H9 (cell line): ENCODE data around the gene UCK1. TPM values are rescaled to one million over a fixed set of nuclear protein-coding genes. Genes with fewer than 3 reads are reported as not detected.

ENCODE experiments used
- DNase-seq: peaks from one replicate; pipeline ENCODE4 v3.0.0-alpha.2; 2017
- H2AFZ ChIP-seq: one replicate; pipeline ENCODE4 v1.6.1; 2013; ENCODE audit warnings: mild to moderate bottlenecking, low read length, control low read depth, moderate library complexity
- H2AK5ac ChIP-seq: 2 replicates; pipeline ENCODE4 v1.6.1; 2013; ENCODE audit warnings: low read length, control low read depth, mixed read lengths; ENCODE audit not compliant: insufficient read length
- H2BK120ac ChIP-seq: one replicate; pipeline ENCODE4 v1.6.1; 2013; ENCODE audit warnings: low read depth, mild to moderate bottlenecking, low read length, control low read depth, inconsistent platforms; ENCODE audit not compliant: poor library complexity, severe bottlenecking
- H2BK12ac ChIP-seq: 2 replicates; pipeline ENCODE4 v1.6.1; 2013; ENCODE audit warnings: low read length, control low read depth, mixed read lengths, low read depth; ENCODE audit not compliant: insufficient read length
- H2BK15ac ChIP-seq: 2 replicates; pipeline ENCODE4 v1.6.1; 2013; ENCODE audit warnings: low read depth, low read length, control low read depth
- H2BK20ac ChIP-seq: one replicate; pipeline ENCODE4 v1.6.1; 2013; ENCODE audit warnings: low read depth, mild to moderate bottlenecking, low read length, control low read depth, inconsistent platforms; ENCODE audit not compliant: poor library complexity, severe bottlenecking
- H2BK5ac ChIP-seq: 2 replicates; pipeline ENCODE4 v1.6.1; 2013; ENCODE audit warnings: low read length, control low read depth, mixed read lengths; ENCODE audit not compliant: insufficient read length
- H3K14ac ChIP-seq: 2 replicates; pipeline ENCODE4 v1.6.1; 2013; ENCODE audit warnings: low read length, control low read depth; ENCODE audit not compliant: insufficient read depth
- H3K18ac ChIP-seq: 2 replicates; pipeline ENCODE4 v1.6.1; 2013; ENCODE audit warnings: low read depth, mild to moderate bottlenecking, mixed read lengths, low read length, control low read depth; ENCODE audit not compliant: insufficient read length
- H3K23ac ChIP-seq: 2 replicates; pipeline ENCODE4 v1.6.1; 2013; ENCODE audit warnings: low read length, control low read depth, mixed read lengths, low read depth; ENCODE audit not compliant: insufficient read length
- H3K23me2 ChIP-seq: 2 replicates; pipeline ENCODE4 v1.6.1; 2013; ENCODE audit warnings: low read depth, mild to moderate bottlenecking, mixed read lengths, low read length, control low read depth; ENCODE audit not compliant: insufficient read length, poor library complexity, severe bottlenecking
- H3K27ac ChIP-seq: 2 replicates; pipeline ENCODE4 v1.5.1; 2013; ENCODE audit warnings: low read length, control low read depth, mixed read lengths, low read depth; ENCODE audit not compliant: insufficient read length
- H3K27me3 ChIP-seq: 2 replicates; pipeline ENCODE4 v1.6.1; 2013; ENCODE audit warnings: low read length, control low read depth, inconsistent platforms; ENCODE audit not compliant: insufficient read depth
- H3K4ac ChIP-seq: 2 replicates; pipeline ENCODE4 v1.6.1; 2013; ENCODE audit warnings: low read depth, mild to moderate bottlenecking, control low read depth, inconsistent platforms, low read length, moderate library complexity
- H3K4me1 ChIP-seq: 2 replicates; pipeline ENCODE4 v1.6.1; 2013; ENCODE audit warnings: low read length, control low read depth, inconsistent platforms; ENCODE audit not compliant: insufficient read depth
- H3K4me2 ChIP-seq: 2 replicates; pipeline ENCODE4 v1.6.1; 2013; ENCODE audit warnings: low read length, control low read depth, mixed read lengths; ENCODE audit not compliant: insufficient read length, insufficient read depth
- H3K56ac ChIP-seq: 2 replicates; pipeline ENCODE4 v1.6.1; 2013; ENCODE audit warnings: low read depth, mild to moderate bottlenecking, mixed read lengths, low read length, control low read depth; ENCODE audit not compliant: insufficient read length
- H3K79me1 ChIP-seq: 2 replicates; pipeline ENCODE4 v1.6.1; 2013; ENCODE audit warnings: low read depth, mild to moderate bottlenecking, moderate library complexity, low read length, control low read depth, inconsistent platforms; ENCODE audit not compliant: insufficient read depth, poor library complexity, severe bottlenecking
- H3K79me2 ChIP-seq: 2 replicates; pipeline ENCODE4 v1.6.1; 2013; ENCODE audit warnings: low read length, control low read depth, inconsistent platforms; ENCODE audit not compliant: insufficient read depth
- H3K9ac ChIP-seq: 2 replicates; pipeline ENCODE4 v1.6.1; 2013; ENCODE audit warnings: low read length, control low read depth, mixed read lengths; ENCODE audit not compliant: insufficient read length; ENCODE audit errors: extremely low read depth
- H3K9me3 ChIP-seq: one replicate; pipeline ENCODE4 v1.6.1; 2013; ENCODE audit warnings: low read depth, low read length, inconsistent platforms; ENCODE audit not compliant: control insufficient read depth
- H3T11ph ChIP-seq: one replicate; pipeline ENCODE4 v1.6.1; 2013; ENCODE audit warnings: mild to moderate bottlenecking, low read length, control low read depth, inconsistent platforms
- H4K20me1 ChIP-seq: one replicate; pipeline ENCODE4 v1.6.1; 2013; ENCODE audit not compliant: control insufficient read depth, insufficient read length, insufficient read depth
- H4K5ac ChIP-seq: 2 replicates; pipeline ENCODE4 v1.6.1; 2013; ENCODE audit warnings: low read depth, mild to moderate bottlenecking, mixed read lengths, low read length, control low read depth; ENCODE audit not compliant: insufficient read length
- H4K8ac ChIP-seq: replicated peaks from 2 replicates; pipeline ENCODE4 v1.6.1; 2013; ENCODE audit warnings: low read length, control low read depth, mixed read lengths, low read depth; ENCODE audit not compliant: insufficient read length
- H4K91ac ChIP-seq: 2 replicates; pipeline ENCODE4 v1.6.1; 2013; ENCODE audit warnings: low read depth, mild to moderate bottlenecking, moderate library complexity, mixed read lengths, low read length, control low read depth; ENCODE audit not compliant: insufficient read length
- H3K27ac Mint-ChIP-seq, 3 experiments: 2 replicates in 2 of 3; 3 replicates in 1 of 3; pipeline ENCODE4 v1.8.0; 2020 to 2021; ENCODE audit warnings: mixed read lengths in 3 of 3, mild to moderate bottlenecking in 1 of 3, moderate library complexity in 1 of 3
- H3K27me3 Mint-ChIP-seq: 2 replicates; pipeline ENCODE4 v1.8.0; 2021; ENCODE audit warnings: low read depth, mild to moderate bottlenecking, moderate library complexity, mixed read lengths
- H3K36me3 Mint-ChIP-seq, 3 experiments: 2 replicates in 2 of 3; 3 replicates in 1 of 3; pipeline ENCODE4 v1.8.0; 2020 to 2021; ENCODE audit warnings: low read depth in 3 of 3, mixed read lengths in 3 of 3; ENCODE audit not compliant: insufficient read depth in 1 of 3
- H3K4me1 Mint-ChIP-seq, 2 experiments: 2 replicates each; pipeline ENCODE4 v1.8.0; 2020; ENCODE audit warnings: mixed read lengths in 2 of 2
- H3K4me3 Mint-ChIP-seq, 2 experiments: 2 replicates in 1 of 2; 3 replicates in 1 of 2; pipeline ENCODE4 v1.8.0; 2020 to 2021; ENCODE audit warnings: mild to moderate bottlenecking in 2 of 2, mixed read lengths in 2 of 2, moderate library complexity in 1 of 2
- H3K9me3 Mint-ChIP-seq, 2 experiments: 2 replicates in 1 of 2; 3 replicates in 1 of 2; pipeline ENCODE4 v1.8.0; 2020; ENCODE audit warnings: mild to moderate bottlenecking in 2 of 2, mixed read lengths in 2 of 2, moderate library complexity in 1 of 2
- CTCF ChIP-seq: fragments of 200-600 bp; sonication (generic); conservative IDR thresholded peaks from 3 replicates; pipeline ENCODE4 v1.8.0; 2021; ENCODE audit warnings: antibody characterized with exemption, mild to moderate bottlenecking
- WGBS: extraction: QIAGEN DNeasy Blood & Tissue Kit; methylation state at CpG from one replicate; pipeline ENCODE4 v1.1.7; 2013; ENCODE audit warnings: missing lambda C conversion rate, low lambda C conversion rate, mixed read lengths; ENCODE audit not compliant: insufficient read length; ENCODE audit errors: extremely low coverage; 5-methylcytosine and 5-hydroxymethylcytosine counted together
- total RNA-seq: library from RNA; stranded (reverse); gene quantifications from 2 replicates; pipeline ENCODE4 v1.2.1, GENCODE V29; 2021

Gene UCK1
- total RNA-seq, 1 experiment from 2014 or later, result 54.2 TPM

GRCh38 chr9:131496844-131497405 is 34.1 kb downstream of the UCK1 start:
- no peaks in the 10 kb centered on the region for H3K79me1 ChIP-seq
- H4K91ac ChIP-seq, result no peak overlapping the region
- no peak overlapping the region for H3K9ac ChIP-seq
- no CpG with 5 or more reads among the region's 10 CpGs for WGBS
- no peaks in the 10 kb centered on the region for H3K9me3 Mint-ChIP-seq
- H3K4me1 ChIP-seq, result no peaks in the 10 kb centered on the region
- no peak overlapping the region for H3K18ac ChIP-seq
- H3K36me3 Mint-ChIP-seq, result peaks cover 50 to 94% (median 82%) of the 10 kb centered on the region in 3 experiments
- no peak overlapping the region for H2BK12ac ChIP-seq
- no peak overlapping the region for H3K27ac ChIP-seq
- no peak overlapping the region for H2BK120ac ChIP-seq
- peaks cover 3% of the 10 kb centered on the region for H4K20me1 ChIP-seq
- H4K8ac ChIP-seq, result no peak overlapping the region
- H3K14ac ChIP-seq, result no peak overlapping the region
- no peak overlapping the region for H4K5ac ChIP-seq
- H2BK15ac ChIP-seq, result no peak overlapping the region
- peak overlapping the region in 2 of 3 experiments; percentile 70 to 95; a peak in 4 of 7 replicates for H3K27ac Mint-ChIP-seq
- no peaks in the 10 kb centered on the region for H3K27me3 ChIP-seq
- H3K9me3 ChIP-seq, result no peaks in the 10 kb centered on the region
- H3K23ac ChIP-seq, result no peak overlapping the region
- H2AFZ ChIP-seq, result no peak overlapping the region
- no peaks in the 10 kb centered on the region for H3K23me2 ChIP-seq
- H2AK5ac ChIP-seq, result no peak overlapping the region
- H2BK5ac ChIP-seq, result no peak overlapping the region
- peaks cover 1% of the 10 kb centered on the region; the same call in 1 of the 2 replicates for H3K27me3 Mint-ChIP-seq
- no peaks in the 10 kb centered on the region for H3K79me2 ChIP-seq
- no peak overlapping the region for H3K4me3 Mint-ChIP-seq
- no peak overlapping the region for H2BK20ac ChIP-seq
- no peak overlapping the region for H3K56ac ChIP-seq
- H3T11ph ChIP-seq, result no peak overlapping the region
- no peak overlapping the region for H3K4ac ChIP-seq
- TF ChIP-seq CTCF, result no peak
- H3K4me1 Mint-ChIP-seq, result peaks cover 11 to 21% of the 10 kb centered on the region in 2 experiments; a peak in 3 of 4 replicates
- H3K4me2 ChIP-seq, result no peak overlapping the region
- DNase-seq, result no peak
